H9 (cell line): Measurements from ENCODE around the gene ACTL8. TPM values are rescaled to one million over a fixed set of nuclear protein-coding genes. Genes with fewer than 3 reads are reported as not detected.

Experiments
- DNase-seq: peaks from one replicate; pipeline ENCODE4 v3.0.0-alpha.2; 2017
- H2AFZ ChIP-seq: one replicate; pipeline ENCODE4 v1.6.1; 2013; ENCODE audit warnings: mild to moderate bottlenecking, low read length, control low read depth, moderate library complexity
- H2AK5ac ChIP-seq: 2 replicates; pipeline ENCODE4 v1.6.1; 2013; ENCODE audit warnings: low read length, control low read depth, mixed read lengths; ENCODE audit not compliant: insufficient read length
- H2BK120ac ChIP-seq: one replicate; pipeline ENCODE4 v1.6.1; 2013; ENCODE audit warnings: low read depth, mild to moderate bottlenecking, low read length, control low read depth, inconsistent platforms; ENCODE audit not compliant: poor library complexity, severe bottlenecking
- H2BK12ac ChIP-seq: 2 replicates; pipeline ENCODE4 v1.6.1; 2013; ENCODE audit warnings: low read length, control low read depth, mixed read lengths, low read depth; ENCODE audit not compliant: insufficient read length
- H2BK15ac ChIP-seq: 2 replicates; pipeline ENCODE4 v1.6.1; 2013; ENCODE audit warnings: low read depth, low read length, control low read depth
- H2BK20ac ChIP-seq: one replicate; pipeline ENCODE4 v1.6.1; 2013; ENCODE audit warnings: low read depth, mild to moderate bottlenecking, low read length, control low read depth, inconsistent platforms; ENCODE audit not compliant: poor library complexity, severe bottlenecking
- H2BK5ac ChIP-seq: 2 replicates; pipeline ENCODE4 v1.6.1; 2013; ENCODE audit warnings: low read length, control low read depth, mixed read lengths; ENCODE audit not compliant: insufficient read length
- H3K14ac ChIP-seq: 2 replicates; pipeline ENCODE4 v1.6.1; 2013; ENCODE audit warnings: low read length, control low read depth; ENCODE audit not compliant: insufficient read depth
- H3K18ac ChIP-seq: 2 replicates; pipeline ENCODE4 v1.6.1; 2013; ENCODE audit warnings: low read depth, mild to moderate bottlenecking, mixed read lengths, low read length, control low read depth; ENCODE audit not compliant: insufficient read length
- H3K23ac ChIP-seq: 2 replicates; pipeline ENCODE4 v1.6.1; 2013; ENCODE audit warnings: low read length, control low read depth, mixed read lengths, low read depth; ENCODE audit not compliant: insufficient read length
- H3K23me2 ChIP-seq: 2 replicates; pipeline ENCODE4 v1.6.1; 2013; ENCODE audit warnings: low read depth, mild to moderate bottlenecking, mixed read lengths, low read length, control low read depth; ENCODE audit not compliant: insufficient read length, poor library complexity, severe bottlenecking
- H3K27ac ChIP-seq: 2 replicates; pipeline ENCODE4 v1.5.1; 2013; ENCODE audit warnings: low read length, control low read depth, mixed read lengths, low read depth; ENCODE audit not compliant: insufficient read length
- H3K27me3 ChIP-seq: 2 replicates; pipeline ENCODE4 v1.6.1; 2013; ENCODE audit warnings: low read length, control low read depth, inconsistent platforms; ENCODE audit not compliant: insufficient read depth
- H3K4ac ChIP-seq: 2 replicates; pipeline ENCODE4 v1.6.1; 2013; ENCODE audit warnings: low read depth, mild to moderate bottlenecking, control low read depth, inconsistent platforms, low read length, moderate library complexity
- H3K4me1 ChIP-seq: 2 replicates; pipeline ENCODE4 v1.6.1; 2013; ENCODE audit warnings: low read length, control low read depth, inconsistent platforms; ENCODE audit not compliant: insufficient read depth
- H3K4me2 ChIP-seq: 2 replicates; pipeline ENCODE4 v1.6.1; 2013; ENCODE audit warnings: low read length, control low read depth, mixed read lengths; ENCODE audit not compliant: insufficient read length, insufficient read depth
- H3K56ac ChIP-seq: 2 replicates; pipeline ENCODE4 v1.6.1; 2013; ENCODE audit warnings: low read depth, mild to moderate bottlenecking, mixed read lengths, low read length, control low read depth; ENCODE audit not compliant: insufficient read length
- H3K79me1 ChIP-seq: 2 replicates; pipeline ENCODE4 v1.6.1; 2013; ENCODE audit warnings: low read depth, mild to moderate bottlenecking, moderate library complexity, low read length, control low read depth, inconsistent platforms; ENCODE audit not compliant: insufficient read depth, poor library complexity, severe bottlenecking
- H3K79me2 ChIP-seq: 2 replicates; pipeline ENCODE4 v1.6.1; 2013; ENCODE audit warnings: low read length, control low read depth, inconsistent platforms; ENCODE audit not compliant: insufficient read depth
- H3K9ac ChIP-seq: 2 replicates; pipeline ENCODE4 v1.6.1; 2013; ENCODE audit warnings: low read length, control low read depth, mixed read lengths; ENCODE audit not compliant: insufficient read length; ENCODE audit errors: extremely low read depth
- H3K9me3 ChIP-seq: one replicate; pipeline ENCODE4 v1.6.1; 2013; ENCODE audit warnings: low read depth, low read length, inconsistent platforms; ENCODE audit not compliant: control insufficient read depth
- H3T11ph ChIP-seq: one replicate; pipeline ENCODE4 v1.6.1; 2013; ENCODE audit warnings: mild to moderate bottlenecking, low read length, control low read depth, inconsistent platforms
- H4K20me1 ChIP-seq: one replicate; pipeline ENCODE4 v1.6.1; 2013; ENCODE audit not compliant: control insufficient read depth, insufficient read length, insufficient read depth
- H4K5ac ChIP-seq: 2 replicates; pipeline ENCODE4 v1.6.1; 2013; ENCODE audit warnings: low read depth, mild to moderate bottlenecking, mixed read lengths, low read length, control low read depth; ENCODE audit not compliant: insufficient read length
- H4K8ac ChIP-seq: replicated peaks from 2 replicates; pipeline ENCODE4 v1.6.1; 2013; ENCODE audit warnings: low read length, control low read depth, mixed read lengths, low read depth; ENCODE audit not compliant: insufficient read length
- H4K91ac ChIP-seq: 2 replicates; pipeline ENCODE4 v1.6.1; 2013; ENCODE audit warnings: low read depth, mild to moderate bottlenecking, moderate library complexity, mixed read lengths, low read length, control low read depth; ENCODE audit not compliant: insufficient read length
- H3K27ac Mint-ChIP-seq, 3 experiments: 2 replicates in 2 of 3; 3 replicates in 1 of 3; pipeline ENCODE4 v1.8.0; 2020 to 2021; ENCODE audit warnings: mixed read lengths in 3 of 3, mild to moderate bottlenecking in 1 of 3, moderate library complexity in 1 of 3
- H3K27me3 Mint-ChIP-seq: 2 replicates; pipeline ENCODE4 v1.8.0; 2021; ENCODE audit warnings: low read depth, mild to moderate bottlenecking, moderate library complexity, mixed read lengths
- H3K36me3 Mint-ChIP-seq, 3 experiments: 2 replicates in 2 of 3; 3 replicates in 1 of 3; pipeline ENCODE4 v1.8.0; 2020 to 2021; ENCODE audit warnings: low read depth in 3 of 3, mixed read lengths in 3 of 3; ENCODE audit not compliant: insufficient read depth in 1 of 3
- H3K4me1 Mint-ChIP-seq, 2 experiments: 2 replicates each; pipeline ENCODE4 v1.8.0; 2020; ENCODE audit warnings: mixed read lengths in 2 of 2
- H3K4me3 Mint-ChIP-seq, 2 experiments: 2 replicates in 1 of 2; 3 replicates in 1 of 2; pipeline ENCODE4 v1.8.0; 2020 to 2021; ENCODE audit warnings: mild to moderate bottlenecking in 2 of 2, mixed read lengths in 2 of 2, moderate library complexity in 1 of 2
- H3K9me3 Mint-ChIP-seq, 2 experiments: 2 replicates in 1 of 2; 3 replicates in 1 of 2; pipeline ENCODE4 v1.8.0; 2020; ENCODE audit warnings: mild to moderate bottlenecking in 2 of 2, mixed read lengths in 2 of 2, moderate library complexity in 1 of 2
- CTCF ChIP-seq: fragments of 200-600 bp; sonication (generic); conservative IDR thresholded peaks from 3 replicates; pipeline ENCODE4 v1.8.0; 2021; ENCODE audit warnings: antibody characterized with exemption, mild to moderate bottlenecking
- WGBS: extraction: QIAGEN DNeasy Blood & Tissue Kit; methylation state at CpG from one replicate; pipeline ENCODE4 v1.1.7; 2013; ENCODE audit warnings: missing lambda C conversion rate, low lambda C conversion rate, mixed read lengths; ENCODE audit not compliant: insufficient read length; ENCODE audit errors: extremely low coverage; 5-methylcytosine and 5-hydroxymethylcytosine counted together
- total RNA-seq: library from RNA; stranded (reverse); gene quantifications from 2 replicates; pipeline ENCODE4 v1.2.1, GENCODE V29; 2021

Gene ACTL8
- total RNA-seq, 1 experiment from 2014 or later: not detected

- H2AK5ac ChIP-seq: no peak overlapping the region
- no peak overlapping the region for H4K8ac ChIP-seq
- no peaks in the 10 kb centered on the region for H3K79me1 ChIP-seq
- Mint-ChIP-seq H3K36me3 (peaks cover 0 to 13% (median 2%) of the 10 kb centered on the region in 3 experiments; a peak in 5 of 7 replicates), H3K27ac (no peak overlapping the region), H3K9me3 (peaks cover 6 to 8% of the 10 kb centered on the region in 2 experiments; a peak in 4 of 5 replicates), H3K4me3 (no peak overlapping the region), H3K4me1 (peaks cover 22 to 33% of the 10 kb centered on the region in 2 experiments), H3K27me3 (peaks cover 10% of the 10 kb centered on the region)
- H3K27me3 ChIP-seq: no peaks in the 10 kb centered on the region
- no peak overlapping the region for H3K18ac ChIP-seq
- H3K23me2 ChIP-seq: no peaks in the 10 kb centered on the region
- TF ChIP-seq CTCF: no peak
- no peak overlapping the region for H3K4me2 ChIP-seq
- WGBS: no CpG with 5 or more reads among the region's 1 CpG
- no peak overlapping the region for H3K9ac ChIP-seq
- no peaks in the 10 kb centered on the region; the same call in 1 of the 2 replicates for H3K4me1 ChIP-seq
- no peak overlapping the region for H3K27ac ChIP-seq
- no peak overlapping the region for H2BK5ac ChIP-seq
- H3K9me3 ChIP-seq: no peaks in the 10 kb centered on the region
- no peaks in the 10 kb centered on the region for H4K20me1 ChIP-seq
- no peak overlapping the region for H2BK20ac ChIP-seq
- no peak overlapping the region for H2BK12ac ChIP-seq
- no peaks in the 10 kb centered on the region for H3K79me2 ChIP-seq
- H3K56ac ChIP-seq: no peak overlapping the region
- no peak overlapping the region for H2BK120ac ChIP-seq
- H2AFZ ChIP-seq: no peak overlapping the region
- H3K23ac ChIP-seq: no peak overlapping the region
- H3K14ac ChIP-seq: no peak overlapping the region
- no peak overlapping the region for H4K91ac ChIP-seq
- DNase-seq: no peak
- H2BK15ac ChIP-seq: no peak overlapping the region
- no peak overlapping the region for H3T11ph ChIP-seq
- H3K4ac ChIP-seq: no peak overlapping the region
- no peak overlapping the region for H4K5ac ChIP-seq
These were observed 115.5 kb downstream of the ACTL8 start for GRCh38 chr1:17870679-17871078.
